NCI-H1092 treated with DMSO at 0.1 percent for 48 hours (cell line): ENCODE measurements around the gene C6orf120.
A peak's percentile ranks its signal among the peaks of the same experiment; 100 is the strongest.

Source experiments
- DNase-seq: peaks from one replicate; lab custom pipeline; 2025; lab: John Stamatoyannopoulos, UW

The C6orf120 gene

GRCh38 chr6:169725125-169726048, 23.5 kb downstream of the C6orf120 start:
- peak; percentile 68 for DNase-seq

GRCh38 chr6:169726049-169726400, 24.1 kb downstream of the C6orf120 start:
- DNase-seq = no peak

- DNase-seq = no peak
Observed at GRCh38 chr6:169726963-169727362, 25.0 kb downstream of the C6orf120 start.

GRCh38 chr6:169729961-169730360, 28.0 kb downstream of the C6orf120 start:
- no peak for DNase-seq

GRCh38 chr6:169738204-169738975, 36.5 kb downstream of the C6orf120 start:
- DNase-seq = no peak

GRCh38 chr6:169738976-169739529, 37.1 kb downstream of the C6orf120 start:
- peak; percentile 61 for DNase-seq

- no peak for DNase-seq
Observed at GRCh38 chr6:169741344-169741743, 39.4 kb downstream of the C6orf120 start.

GRCh38 chr6:169745405-169745804, 43.5 kb downstream of the C6orf120 start:
- DNase-seq = no peak

GRCh38 chr6:169746556-169746955, 44.6 kb downstream of the C6orf120 start:
- no peak for DNase-seq

GRCh38 chr6:169751242-169752073, 49.5 kb downstream of the C6orf120 start, which contains the start of the genes DYNLT2 and ERMARD:
Gene DYNLT2 (minus strand): TSS chr6:169751572. CDS start chr6:169751458, 114 bp downstream.
Gene ERMARD (plus strand): TSS chr6:169751622. CDS start chr6:169751658, 36 bp downstream.
- peak; percentile 97 for DNase-seq

- DNase-seq = no peak
Observed at GRCh38 chr6:169752074-169752623, 50.2 kb downstream of the C6orf120 start.
